B cell (primary cell): ENCODE measurements around the gene PCSK6. TPM values are rescaled to one million over a fixed set of nuclear protein-coding genes. Genes with fewer than 3 reads are reported as not detected.

Experiments
- ATAC-seq: fragments of 200-7000 bp; cut with Tn5 transposase; one replicate; pipeline ENCODE4 v1.10.0; 2021; ENCODE audit warnings: low read depth, mild to moderate bottlenecking, moderate number of reproducible peaks, moderate library complexity
- CTCF ChIA-PET: fragments of 350-600 bp; sonication (Branson Sonifier 250); formaldehyde crosslinking; loops from one replicate; lab custom pipeline; 2021; ENCODE audit warnings: antibody characterized with exemption, inconsistent platforms; lab: Charles Lee
- POLR2A ChIA-PET: fragments of 350-600 bp; sonication (Branson Sonifier 250); formaldehyde crosslinking; loops from one replicate; lab custom pipeline; 2021; ENCODE audit warnings: antibody characterized with exemption; lab: Charles Lee
- DNase-seq: peaks from one replicate; pipeline ENCODE4 v3.0.0; 2013
- H2AFZ ChIP-seq: 2 replicates; pipeline ENCODE4 v1.6.1; 2012; ENCODE audit warnings: mild to moderate bottlenecking, low read depth, low read length; ENCODE audit not compliant: insufficient read depth, poor library complexity, severe bottlenecking
- H3K27ac ChIP-seq, 2 donors: 1 replicate in 1 of 2; 2 replicates in 1 of 2; pipeline ENCODE4 v1.5.1; 2012 to 2013; ENCODE audit warnings: low read length in 2 of 2, mild to moderate bottlenecking in 2 of 2, moderate library complexity in 1 of 2
- H3K27me3 ChIP-seq, 4 experiments: fragments of 200-600 bp in 1 of 4; sonication (generic) in 1 of 4; replicated peaks in 1 of 4; 1 replicate in 2 of 4; 2 replicates in 2 of 4; pipeline versions ENCODE4 v1.6.1 to v1.7.0; 2013 to 2016; ENCODE audit warnings: low read length in 3 of 4, mild to moderate bottlenecking in 2 of 4, mixed read lengths in 1 of 4, moderate library complexity in 1 of 4; ENCODE audit not compliant: insufficient read depth in 4 of 4, control insufficient read depth in 3 of 4; ENCODE audit errors: control extremely low read depth in 1 of 4
- H3K36me3 ChIP-seq, 2 experiments: replicated peaks in 1 of 2; 1 replicate in 1 of 2; 2 replicates in 1 of 2; pipeline versions ENCODE4 v1.6.1 to v1.7.1; 2013; ENCODE audit warnings: low read length in 1 of 2; ENCODE audit not compliant: insufficient read depth in 2 of 2, control insufficient read depth in 1 of 2; ENCODE audit errors: control extremely low read depth in 1 of 2, extremely low read depth in 1 of 2
- H3K4me1 ChIP-seq, 2 donors: fragments of 200-600 bp in 1 of 2; sonication (generic) in 1 of 2; 1 replicate in 1 of 2; 2 replicates in 1 of 2; pipeline versions ENCODE4 v1.5.1 to v1.6.1; 2013 to 2017; ENCODE audit warnings: low read length in 2 of 2; ENCODE audit not compliant: control insufficient read depth in 2 of 2, insufficient read depth in 2 of 2
- H3K4me2 ChIP-seq: replicated peaks from 2 replicates; pipeline ENCODE3; 2012; ENCODE audit warnings: mild to moderate bottlenecking, low read depth, low read length; ENCODE audit not compliant: poor library complexity, severe bottlenecking
- H3K4me3 ChIP-seq, 5 experiments: fragments of 200-600 bp in 1 of 5; sonication (generic) in 1 of 5; 1 replicate in 3 of 5; 2 replicates in 2 of 5; pipeline versions ENCODE4 v1.5.1 to v1.7.0; 2011 to 2016; ENCODE audit warnings: low read length in 4 of 5, mild to moderate bottlenecking in 4 of 5, low read depth in 2 of 5, control low read depth in 1 of 5, moderate library complexity in 1 of 5; ENCODE audit not compliant: insufficient read depth in 1 of 5; ENCODE audit errors: control extremely low read depth in 1 of 5, extremely low read depth in 1 of 5
- H3K79me2 ChIP-seq: fragments of 200-600 bp; sonication (generic); one replicate; pipeline ENCODE4 v1.6.0; 2016; ENCODE audit warnings: low read length; ENCODE audit not compliant: control insufficient read depth, insufficient read depth
- H3K9ac ChIP-seq: fragments of 200-600 bp; sonication (generic); 2 replicates; pipeline ENCODE4 v1.6.1; 2017; ENCODE audit warnings: mild to moderate bottlenecking, low read length, moderate library complexity
- H3K9me3 ChIP-seq, 3 donors: one replicate each; pipeline versions ENCODE4 v1.6.1 to v1.7.1; 2013; ENCODE audit warnings: low read length in 2 of 3; ENCODE audit not compliant: control insufficient read depth in 2 of 3, insufficient read depth in 1 of 3; ENCODE audit errors: control extremely low read depth in 1 of 3
- H4K20me1 ChIP-seq: 2 replicates; pipeline ENCODE4 v1.6.0; 2012; ENCODE audit warnings: mild to moderate bottlenecking, low read length; ENCODE audit not compliant: insufficient read depth, control insufficient read depth, poor library complexity, severe bottlenecking
- H3K27ac Mint-ChIP-seq: one replicate; pipeline ENCODE4 v1.8.0; 2021; ENCODE audit warnings: mixed read lengths
- H3K27me3 Mint-ChIP-seq: one replicate; pipeline ENCODE4 v1.8.0; 2021; ENCODE audit warnings: mixed read lengths
- H3K4me1 Mint-ChIP-seq: one replicate; pipeline ENCODE4 v1.8.0; 2021; ENCODE audit warnings: mixed read lengths
- H3K4me3 Mint-ChIP-seq: one replicate; pipeline ENCODE4 v1.8.0; 2021; ENCODE audit warnings: mixed read lengths
- H3K9me3 Mint-ChIP-seq: one replicate; pipeline ENCODE4 v1.8.0; 2022; ENCODE audit warnings: mixed read lengths; ENCODE audit not compliant: insufficient read depth
- CTCF ChIP-seq: fragments of 200-600 bp; IDR thresholded peaks from one replicate; pipeline ENCODE4 v1.8.0; 2022; ENCODE audit warnings: antibody characterized with exemption, mild to moderate bottlenecking
- EZH2 ChIP-seq: IDR thresholded peaks from 2 replicates; pipeline ENCODE4 v1.6.1; 2012; ENCODE audit warnings: borderline replicate concordance, low read depth, mild to moderate bottlenecking, moderate library complexity, low read length; ENCODE audit not compliant: insufficient read depth, poor library complexity, severe bottlenecking
- WGBS: methylation state at CpG from one replicate; pipeline ENCODE4 v1.1.5; 2013; ENCODE audit warnings: missing lambda C conversion rate; ENCODE audit not compliant: insufficient coverage; 5-methylcytosine and 5-hydroxymethylcytosine counted together
- intact Hi-C: fragments of 100-400 bp; cut with micrococcal nuclease; formaldehyde crosslinking; loops from one replicate; pipeline ENCODE4 v1.10.0; 2022
- polyA plus RNA-seq: library from polyadenylated mRNA; depleted of rRNA; stranded (reverse); fragments of >200 nt; gene quantifications from 2 replicates; pipeline ENCODE4 v1.2.3, GENCODE V29; 2012
- total RNA-seq, 2 donors: library from RNA; stranded (reverse); fragments of 120-200 nt in 1 of 2; gene quantifications; 1 replicate in 1 of 2; 2 replicates in 1 of 2; pipeline versions ENCODE4 v1.2.3 to v1.2.4, GENCODE V29; 2013 to 2022

Gene PCSK6
- total and polyA plus RNA-seq, 2 donors (not counting 1 experiment from before 2014, with no cell fraction given) = 0.66 to 1.6 TPM

GRCh38 chr15:101482526-101483371 is 6.8 kb downstream of the PCSK6 start:
- no peak overlapping the region for H3K9ac ChIP-seq
- no peaks in the 10 kb centered on the region for H4K20me1 ChIP-seq
- no peaks in the 10 kb centered on the region for H3K4me1 ChIP-seq
- WGBS = 97% methylated on average over 21 of the region's 21 CpGs
- ChIA-PET POLR2A (no interaction called here), CTCF (no interaction called here)
- intact Hi-C loops = no loop called here
- Mint-ChIP-seq H3K27me3 (peaks cover 22% of the 10 kb centered on the region), H3K9me3 (no peaks in the 10 kb centered on the region), H3K27ac (no peak overlapping the region), H3K4me1 (no peaks in the 10 kb centered on the region), H3K4me3 (no peak overlapping the region)
- no peak for DNase-seq
- no peaks in the 10 kb centered on the region for H3K36me3 ChIP-seq
- no peak overlapping the region for H3K27ac ChIP-seq
- ATAC-seq = no peak
- H3K4me3 ChIP-seq = no peak overlapping the region
- peaks cover 0 to 5% (median 0%) of the 10 kb centered on the region in 3 donors for H3K9me3 ChIP-seq
- TF ChIP-seq CTCF (no peak), EZH2 (no peak)
- no peak overlapping the region for H3K4me2 ChIP-seq
- H3K79me2 ChIP-seq = no peaks in the 10 kb centered on the region
- no peak overlapping the region for H2AFZ ChIP-seq
- peaks cover 0 to 11% (median 3%) of the 10 kb centered on the region in 4 experiments for H3K27me3 ChIP-seq

- no peak overlapping the region for H3K27ac Mint-ChIP-seq
- Histone ChIP-seq H4K20me1 (no peaks in the 10 kb centered on the region), H3K4me3 (no peak overlapping the region), H3K4me1 (no peaks in the 10 kb centered on the region), H3K27me3 (peaks cover 0 to 11% (median under 1%) of the 10 kb centered on the region in 4 experiments), H3K9me3 (peaks cover 0 to 5% (median 0%) of the 10 kb centered on the region in 3 donors), H3K4me2 (no peak overlapping the region), H2AFZ (no peak overlapping the region), H3K9ac (no peak overlapping the region), H3K36me3 (no peaks in the 10 kb centered on the region), H3K79me2 (no peaks in the 10 kb centered on the region), H3K27ac (no peak overlapping the region)
- no peak for DNase-seq
- no peaks in the 10 kb centered on the region for H3K4me1 Mint-ChIP-seq
- H3K4me3 Mint-ChIP-seq = no peak overlapping the region
- ChIA-PET CTCF (no interaction called here), POLR2A (no interaction called here)
- no peaks in the 10 kb centered on the region for H3K9me3 Mint-ChIP-seq
- H3K27me3 Mint-ChIP-seq = peaks cover 16% of the 10 kb centered on the region
- TF ChIP-seq CTCF (no peak), EZH2 (no peak)
- ATAC-seq = no peak
- WGBS = 95% methylated on average over 16 of the region's 17 CpGs
- intact Hi-C loops = no loop called here
Observed at GRCh38 chr15:101481917-101482525, 7.5 kb downstream of the PCSK6 start.
